Calu3 (cell line): ENCODE data around the gene TNS1. TPM values are rescaled to one million over a fixed set of nuclear protein-coding genes. Genes with fewer than 3 reads are reported as not detected.

Experiments
- BruUV-seq: library from RNA; stranded (reverse); fragments of 400-500 nt; replicated peaks from 2 replicates; lab custom pipeline; 2021; lab: Mats Ljungman, UMichigan
- CTCF ChIA-PET: fragments of 300-600 bp; sonication (Branson Sonifier 250); formaldehyde crosslinking; loops from one replicate; lab custom pipeline; 2022; ENCODE audit warnings: antibody characterized with exemption; lab: Charles Lee
- DNase-seq: peaks from one replicate; pipeline ENCODE4 v3.0.0; 2022
- H3K27ac Mint-ChIP-seq: one replicate; pipeline ENCODE4 v1.8.0; 2022; ENCODE audit warnings: mixed read lengths; ENCODE audit not compliant: unreplicated experiment
- H3K27me3 Mint-ChIP-seq: one replicate; pipeline ENCODE4 v1.8.0; 2022; ENCODE audit warnings: mixed read lengths; ENCODE audit not compliant: unreplicated experiment
- H3K36me3 Mint-ChIP-seq: one replicate; pipeline ENCODE4 v1.8.0; 2022; ENCODE audit warnings: mild to moderate bottlenecking, moderate library complexity, mixed read lengths; ENCODE audit not compliant: insufficient read depth, unreplicated experiment
- H3K4me1 Mint-ChIP-seq: one replicate; pipeline ENCODE4 v1.8.0; 2022; ENCODE audit warnings: mild to moderate bottlenecking, low read depth, mixed read lengths; ENCODE audit not compliant: unreplicated experiment
- H3K4me3 Mint-ChIP-seq: one replicate; pipeline ENCODE4 v1.8.0; 2022; ENCODE audit warnings: mild to moderate bottlenecking, low read depth, moderate library complexity, mixed read lengths; ENCODE audit not compliant: unreplicated experiment
- H3K9me3 Mint-ChIP-seq: one replicate; pipeline ENCODE4 v1.8.0; 2022; ENCODE audit warnings: low read depth, mixed read lengths; ENCODE audit not compliant: unreplicated experiment
- CTCF ChIP-seq: fragments of 200-600 bp; IDR thresholded peaks from one replicate; pipeline ENCODE4 v1.8.0; 2022; ENCODE audit warnings: antibody characterized with exemption; ENCODE audit not compliant: unreplicated experiment
- intact Hi-C: fragments of 100-400 bp; cut with micrococcal nuclease; formaldehyde crosslinking; loops from one replicate; pipeline ENCODE4 v1.10.0; 2022; ENCODE audit not compliant: unreplicated experiment
- total RNA-seq: library from RNA; stranded (reverse); gene quantifications from 2 replicates; pipeline ENCODE4 v1.2.3, GENCODE V29; 2022

TNS1 gene
- total RNA-seq, 1 experiment from 2014 or later: 2.2 TPM

DNA sequence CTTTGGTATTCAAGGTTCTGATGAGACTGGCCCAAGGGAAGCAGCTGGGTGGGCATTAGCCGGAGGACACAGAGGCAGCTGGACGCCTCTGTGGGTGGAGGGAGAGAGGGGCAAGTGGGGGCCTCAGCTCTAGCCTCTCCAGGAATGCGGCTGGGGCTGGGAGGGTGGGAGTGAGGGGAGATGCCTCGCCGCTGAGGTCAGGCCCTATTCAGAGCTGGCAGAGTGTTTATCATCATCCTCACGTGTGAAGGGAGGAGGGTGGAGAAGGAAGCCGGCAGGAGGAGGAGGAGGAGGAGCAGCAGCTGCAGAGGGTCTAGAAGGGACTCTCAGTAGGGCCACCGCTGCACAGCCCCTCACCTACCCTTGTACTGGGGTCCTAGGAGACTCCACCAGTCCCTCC is 43.1 kb downstream of the TNS1 start:
- BruUV-seq: no TSS peak
- Mint-ChIP-seq H3K27ac (no peak overlapping the region), H3K4me3 (no peak overlapping the region), H3K9me3 (no peaks in the 10 kb centered on the region), H3K36me3 (no peaks in the 10 kb centered on the region), H3K4me1 (no peaks in the 10 kb centered on the region), H3K27me3 (peaks cover 64% of the 10 kb centered on the region)
- CTCF ChIA-PET: interaction anchor here (1.0 kb wide), 1 partner anchor 11 kb away, joined by 3 read pairs; no protein-coding TSS in a partner anchor
- no peak for DNase-seq
- TF ChIP-seq CTCF: no peak
- intact Hi-C loops: no loop called here

DNA sequence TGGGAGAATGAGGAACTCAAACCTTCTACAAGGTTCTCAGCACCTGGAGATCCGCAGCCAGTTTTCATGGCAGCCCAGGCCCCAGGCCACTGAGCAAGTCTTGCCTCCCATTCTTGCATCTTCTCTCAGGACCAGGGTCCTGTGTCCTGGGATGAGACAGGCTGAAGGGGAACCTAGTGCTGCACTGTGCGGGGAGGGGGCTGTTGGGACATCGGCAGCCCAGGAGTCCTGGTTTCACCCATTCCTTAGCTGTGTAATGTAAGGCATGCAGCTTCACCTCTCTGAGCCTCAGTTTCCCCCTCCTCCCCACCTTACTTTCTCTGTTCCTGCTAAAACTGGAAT is 43.9 kb downstream of the TNS1 start:
- no peaks in the 10 kb centered on the region for H3K9me3 Mint-ChIP-seq
- no peak overlapping the region for H3K4me3 Mint-ChIP-seq
- intact Hi-C loops: no loop called here
- H3K27me3 Mint-ChIP-seq: peaks cover 72% of the 10 kb centered on the region
- no peak for TF ChIP-seq CTCF
- H3K4me1 Mint-ChIP-seq: no peaks in the 10 kb centered on the region
- no TSS peak for BruUV-seq
- no peak for DNase-seq
- H3K36me3 Mint-ChIP-seq: no peaks in the 10 kb centered on the region
- no peak overlapping the region for H3K27ac Mint-ChIP-seq
- CTCF ChIA-PET: no interaction called here

GRCh38 chr2:217958206-217958883 is 44.5 kb downstream of the TNS1 start:
- CTCF ChIA-PET: interaction anchor here (1.2 kb wide), 1 partner anchor 12 kb away, joined by 5 read pairs; no protein-coding TSS in a partner anchor
- BruUV-seq: no TSS peak
- no peaks in the 10 kb centered on the region for H3K36me3 Mint-ChIP-seq
- no peak overlapping the region for H3K27ac Mint-ChIP-seq
- TF ChIP-seq CTCF: no peak
- intact Hi-C loops: no loop called here
- no peak overlapping the region for H3K4me3 Mint-ChIP-seq
- H3K27me3 Mint-ChIP-seq: peaks cover 75% of the 10 kb centered on the region
- H3K9me3 Mint-ChIP-seq: no peaks in the 10 kb centered on the region
- H3K4me1 Mint-ChIP-seq: no peaks in the 10 kb centered on the region
- no peak for DNase-seq

- TF ChIP-seq CTCF: no peak
- intact Hi-C loops: no loop called here
- H3K4me3 Mint-ChIP-seq: no peak overlapping the region
- H3K36me3 Mint-ChIP-seq: no peaks in the 10 kb centered on the region
- peaks cover 75% of the 10 kb centered on the region for H3K27me3 Mint-ChIP-seq
- no peak for DNase-seq
- H3K27ac Mint-ChIP-seq: no peak overlapping the region
- H3K4me1 Mint-ChIP-seq: no peaks in the 10 kb centered on the region
- BruUV-seq: no TSS peak
- CTCF ChIA-PET: interaction anchor here (1.2 kb wide), 1 partner anchor 10 kb away, joined by 5 read pairs; no protein-coding TSS in a partner anchor
- no peaks in the 10 kb centered on the region for H3K9me3 Mint-ChIP-seq
These were observed 46.0 kb downstream of the TNS1 start for GRCh38 chr2:217956586-217957457.
